Right atrium auricular region (tissue), 2 donors: ENCODE measurements around the gene FBXO3. TPM values are rescaled to one million over a fixed set of nuclear protein-coding genes. Genes with fewer than 3 reads are reported as not detected.
A peak's percentile ranks its signal among the peaks of the same experiment; 100 is the strongest.

ENCODE experiments used
- DNase-seq: peaks from one replicate; pipeline ENCODE4 v3.0.0-alpha.2; 2019; ENCODE audit warnings: low spot score
- H3K27ac ChIP-seq, 2 donors: fragments of 200-600 bp; sonication (generic); 1 replicate in 1 of 2; 2 replicates in 1 of 2; pipeline ENCODE4 v1.5.1; 2016 to 2019
- H3K27me3 ChIP-seq, 2 donors: fragments of 200-600 bp; sonication (generic); one replicate each; pipeline versions ENCODE4 v1.5.1 to v1.6.0; 2017 to 2019
- H3K36me3 ChIP-seq: fragments of 200-600 bp; sonication (generic); one replicate; pipeline ENCODE4 v1.5.1; 2016
- H3K4me1 ChIP-seq, 2 donors: fragments of 200-600 bp; sonication (generic); one replicate each; pipeline versions ENCODE4 v1.5.1 to v1.6.0; 2017 to 2019
- H3K4me3 ChIP-seq, 2 donors: fragments of 200-600 bp; sonication (generic); 1 replicate in 1 of 2; 2 replicates in 1 of 2; pipeline ENCODE4 v1.5.1; 2017 to 2019; ENCODE audit warnings: mild to moderate bottlenecking in 1 of 2, moderate library complexity in 1 of 2
- H3K9me3 ChIP-seq, 2 donors: fragments of 200-600 bp; sonication (generic); one replicate each; pipeline ENCODE4 v1.5.1; 2019
- CTCF ChIP-seq, 2 donors: fragments of 200-600 bp; sonication (generic); IDR thresholded peaks; one replicate each; pipeline ENCODE4 v1.5.1; 2019; ENCODE audit warnings: antibody characterized with exemption in 2 of 2
- total RNA-seq, 2 donors: library from RNA; depleted of rRNA; stranded (reverse); fragments of >200 nt; gene quantifications; one replicate each; pipeline ENCODE4 v1.1.0, GENCODE V29; 2016

The FBXO3 gene
- total RNA-seq, 2 donors from 2014 or later, result 30.7 to 47.9 TPM

- Histone ChIP-seq H3K4me1 (peaks cover 0 to 26% of the 10 kb centered on the region in 2 donors), H3K27ac (no peak overlapping the region), H3K27me3 (no peaks in the 10 kb centered on the region), H3K4me3 (no peak overlapping the region), H3K9me3 (no peaks in the 10 kb centered on the region), H3K36me3 (peaks cover 30% of the 10 kb centered on the region)
- DNase-seq, result no peak
- no peak for TF ChIP-seq CTCF (IDR thresholded peaks at IDR 0.05)
These were observed 4.1 kb downstream of the FBXO3 start for GRCh38 chr11:33770236-33770635.

- Histone ChIP-seq H3K36me3 (peaks cover 37% of the 10 kb centered on the region), H3K27me3 (no peaks in the 10 kb centered on the region), H3K27ac (no peak overlapping the region), H3K4me1 (peaks cover 0 to 21% of the 10 kb centered on the region in 2 donors), H3K9me3 (no peaks in the 10 kb centered on the region), H3K4me3 (no peak overlapping the region)
- TF ChIP-seq CTCF (IDR thresholded peaks at IDR 0.05), result no peak
- no peak for DNase-seq
These were observed 4.8 kb downstream of the FBXO3 start for GRCh38 chr11:33769542-33769941.

- DNase-seq, result no peak
- no peak overlapping the region for H3K4me3 ChIP-seq
- H3K9me3 ChIP-seq, result peaks cover 0 to 6% of the 10 kb centered on the region in 2 donors
- no peak for TF ChIP-seq CTCF (IDR thresholded peaks at IDR 0.05)
- no peak overlapping the region for H3K27ac ChIP-seq
- H3K4me1 ChIP-seq, result peaks cover 0 to 11% of the 10 kb centered on the region in 2 donors
- no peaks in the 10 kb centered on the region for H3K27me3 ChIP-seq
- H3K36me3 ChIP-seq, result peaks cover 54% of the 10 kb centered on the region
These were observed 6.7 kb downstream of the FBXO3 start for GRCh38 chr11:33767624-33768023.

- no peak for TF ChIP-seq CTCF (IDR thresholded peaks at IDR 0.05)
- Histone ChIP-seq H3K36me3 (peaks cover 54% of the 10 kb centered on the region), H3K27me3 (no peaks in the 10 kb centered on the region), H3K4me1 (no peaks in the 10 kb centered on the region), H3K9me3 (peaks cover 0 to 6% of the 10 kb centered on the region in 2 donors), H3K4me3 (no peak overlapping the region), H3K27ac (no peak overlapping the region)
- no peak for DNase-seq
These were observed 8.2 kb downstream of the FBXO3 start for GRCh38 chr11:33766085-33766484.

- no peak overlapping the region for H3K27ac ChIP-seq
- H3K27me3 ChIP-seq, result no peaks in the 10 kb centered on the region
- H3K36me3 ChIP-seq, result peaks cover 77% of the 10 kb centered on the region
- DNase-seq, result no peak
- peaks cover 0 to 6% of the 10 kb centered on the region in 2 donors for H3K9me3 ChIP-seq
- H3K4me3 ChIP-seq, result no peak overlapping the region
- no peak for TF ChIP-seq CTCF (IDR thresholded peaks at IDR 0.05)
- no peaks in the 10 kb centered on the region for H3K4me1 ChIP-seq
These were observed 12.8 kb downstream of the FBXO3 start for GRCh38 chr11:33761471-33761870.

GRCh38 chr11:33753304-33753967 is 20.9 kb downstream of the FBXO3 start:
- H3K27ac ChIP-seq, result peak overlapping the region; percentile 57 to 83

More at GRCh38 chr11:33753304-33753967, 20.9 kb downstream of the FBXO3 start:
- H3K36me3 ChIP-seq, result peaks cover 44% of the 10 kb centered on the region
- no peaks in the 10 kb centered on the region for H3K9me3 ChIP-seq
- no peak overlapping the region for H3K4me3 ChIP-seq
- no peaks in the 10 kb centered on the region for H3K4me1 ChIP-seq
- no peaks in the 10 kb centered on the region for H3K27me3 ChIP-seq
- TF ChIP-seq CTCF (IDR thresholded peaks at IDR 0.05), result no peak
- no peak for DNase-seq
